NK-92 (cell line): ENCODE data around the gene UCK2.
"Not testable (repeated sequence)": the region's sequence is repeated elsewhere in the genome, so short reads cannot be mapped to it uniquely, and the experiment has no call there.

Experiments used
- DNase-seq: peaks from one replicate; lab custom pipeline; 2025; ENCODE audit not compliant: unreplicated experiment; lab: John Stamatoyannopoulos, UW

Gene UCK2

GRCh38 chr1:165827268-165828102 lies at the start of gene UCK2:
UCK2 (plus strand) TSS chr1:165827614; CDS start chr1:165827834, 220 bp downstream.
- DNase-seq, result no peak

- DNase-seq, result not testable (repeated sequence)
Observed at GRCh38 chr1:165778197-165778596, 49.2 kb upstream of the UCK2 start.

DNA sequence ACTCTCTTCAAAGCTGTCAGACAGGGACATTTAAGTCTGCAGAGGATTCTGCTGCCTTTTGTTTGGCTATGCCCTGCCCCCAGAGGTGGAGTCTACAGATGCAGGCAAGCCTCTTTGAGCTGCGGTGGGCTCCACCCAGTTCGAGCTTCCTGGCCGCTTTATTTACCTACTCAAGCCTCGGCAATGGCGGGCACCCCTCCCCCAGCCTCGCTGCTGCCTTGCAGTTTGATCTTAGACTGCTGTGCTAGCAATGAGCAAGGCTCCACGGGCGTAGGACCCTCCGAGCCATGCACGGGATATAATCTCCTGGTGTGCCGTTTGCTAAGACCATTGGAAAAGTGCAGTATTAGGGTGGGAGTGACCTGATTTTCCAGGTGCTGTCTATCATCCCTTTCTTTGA lies 43.9 kb upstream of the UCK2 start:
- not testable (repeated sequence) for DNase-seq

GRCh38 chr1:165787741-165788140 lies 39.7 kb upstream of the UCK2 start:
- DNase-seq, result no peak

- no peak for DNase-seq
Observed at GRCh38 chr1:165793951-165794350, 33.5 kb upstream of the UCK2 start.

DNA sequence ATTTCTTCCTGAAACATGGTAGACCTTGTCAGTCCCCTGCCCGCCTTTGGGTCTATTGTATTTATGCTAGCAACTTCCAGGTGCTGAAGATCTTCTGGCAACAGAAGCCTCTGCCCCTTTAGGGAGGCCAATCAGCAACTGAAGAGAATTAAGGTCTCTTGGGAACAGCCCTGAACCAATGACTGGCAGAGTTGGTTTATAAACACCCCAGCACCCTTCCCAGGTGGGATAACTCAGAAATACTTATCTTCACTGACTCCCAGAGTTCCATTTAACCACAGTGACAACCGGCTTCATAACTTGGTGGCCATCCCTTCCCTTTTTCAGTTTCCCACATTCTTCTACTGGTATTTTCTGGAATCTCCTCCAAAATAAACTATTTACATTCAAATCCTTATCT lies 31.5 kb upstream of the UCK2 start:
- DNase-seq, result no peak

- DNase-seq, result no peak
Observed at GRCh38 chr1:165799387-165799786, 28.0 kb upstream of the UCK2 start.

- DNase-seq, result not testable (repeated sequence)
Observed at GRCh38 chr1:165804513-165804912, 22.9 kb upstream of the UCK2 start.

GRCh38 chr1:165807613-165808012 lies 19.8 kb upstream of the UCK2 start:
- DNase-seq, result no peak

GRCh38 chr1:165815725-165816124 lies 11.7 kb upstream of the UCK2 start:
- no peak for DNase-seq

DNA sequence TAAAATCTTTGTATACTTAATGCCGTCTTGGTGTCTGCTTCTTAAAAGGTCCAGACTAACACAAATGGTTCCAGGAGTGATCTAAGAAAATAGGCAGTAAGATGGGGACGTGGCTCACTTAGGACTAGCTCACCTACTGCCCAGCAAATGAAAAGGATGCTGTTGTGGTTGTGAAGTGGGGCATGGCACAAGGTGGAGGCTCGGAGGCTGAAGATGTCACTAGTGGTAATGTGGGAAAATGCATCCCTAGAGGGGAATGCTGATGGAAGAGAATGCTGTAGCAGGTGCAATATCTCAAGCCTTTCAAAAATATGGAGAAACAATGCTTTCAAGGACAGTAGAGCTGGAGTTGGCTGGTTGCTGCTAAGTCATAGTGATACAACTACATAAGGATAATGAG lies 11.3 kb upstream of the UCK2 start:
- DNase-seq, result no peak

DNA sequence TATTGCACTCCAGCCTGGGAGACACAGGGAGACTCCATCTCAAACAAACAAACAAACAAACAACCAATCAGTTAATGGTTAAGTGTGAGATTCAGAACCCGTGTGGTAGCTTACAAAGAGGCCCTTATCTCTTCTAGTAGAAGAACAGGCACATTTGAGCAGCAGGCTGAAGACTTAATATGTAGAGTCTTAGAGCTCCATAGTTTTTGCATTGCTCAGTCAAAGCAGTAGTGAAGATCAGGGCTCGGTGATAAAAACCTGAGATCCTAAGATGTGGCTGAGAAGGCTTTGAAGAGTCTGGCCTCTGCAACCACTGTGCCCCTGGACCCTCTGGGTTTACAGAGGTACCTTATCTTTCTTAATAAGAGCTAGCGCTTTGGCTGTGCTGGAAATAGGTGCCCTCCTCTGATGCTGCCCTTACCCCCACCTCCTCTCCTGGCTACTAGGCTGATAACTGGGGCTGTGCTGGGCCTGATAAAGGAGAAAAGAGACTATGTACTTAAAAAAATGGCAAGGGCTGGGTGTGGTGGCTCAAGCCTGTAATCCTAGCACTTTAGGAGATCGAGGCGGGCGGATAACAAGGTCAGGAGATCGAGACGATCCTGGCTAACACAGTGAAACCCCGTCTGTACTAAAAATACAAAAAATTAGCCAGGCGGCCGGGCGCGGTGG lies 10.5 kb upstream of the UCK2 start:
- DNase-seq, result no peak

GRCh38 chr1:165823552-165824268 lies 3.7 kb upstream of the UCK2 start:
- DNase-seq, result no peak

DNA sequence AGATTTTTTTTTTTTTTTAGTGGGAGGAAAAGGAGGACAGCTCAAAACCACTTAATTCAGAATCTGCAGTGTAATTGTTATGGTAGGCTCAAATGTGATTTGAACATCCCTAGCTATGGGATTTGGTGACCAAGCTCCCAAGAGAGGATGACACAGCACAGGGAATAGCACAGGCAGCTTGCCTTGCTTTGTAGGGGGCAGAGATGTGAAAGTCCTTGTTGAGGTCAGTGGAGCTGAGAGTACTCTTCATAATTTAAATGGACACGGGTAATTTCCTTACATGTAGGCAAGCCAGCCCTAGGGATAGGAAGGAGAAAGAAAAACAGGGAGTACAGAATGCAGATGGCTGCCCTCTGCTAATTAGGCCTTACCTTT lies 3.2 kb upstream of the UCK2 start:
- DNase-seq, result no peak

DNA sequence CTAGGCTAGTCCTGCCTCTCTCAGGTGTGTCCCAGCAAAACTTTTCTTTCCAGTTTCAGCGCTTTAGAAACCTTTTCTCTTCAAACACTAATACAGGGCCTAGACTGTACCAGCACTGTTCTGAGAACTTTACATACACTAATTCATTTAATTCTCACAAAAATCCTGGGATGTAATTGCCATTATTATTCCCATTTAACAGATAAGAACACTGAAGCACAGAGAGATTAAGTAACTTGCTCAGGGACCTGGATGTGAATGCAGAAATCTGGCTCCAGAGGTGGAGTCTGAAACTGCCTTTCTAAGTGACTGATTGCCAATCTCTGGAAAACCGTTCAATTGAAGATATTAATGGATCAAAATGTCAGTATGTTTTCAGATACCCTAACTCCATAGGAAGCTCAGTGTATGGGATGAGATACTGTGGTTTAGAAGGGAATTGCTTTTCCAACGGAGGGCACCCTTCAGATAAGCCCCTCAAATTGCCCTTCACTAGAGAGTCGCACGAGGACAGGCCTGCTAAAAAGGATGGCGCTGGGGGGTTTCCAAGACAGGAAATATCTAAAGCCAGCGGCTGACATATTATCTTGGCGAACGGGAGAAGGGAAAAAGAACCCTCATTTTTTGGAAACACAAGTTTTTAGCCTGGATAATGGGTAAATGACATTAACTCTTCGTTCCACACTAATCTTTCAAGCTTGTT lies 698 bp upstream of the UCK2 start:
- no peak for DNase-seq

GRCh38 chr1:165828103-165828668 lies 772 bp downstream of the UCK2 start:
- no peak for DNase-seq

DNA sequence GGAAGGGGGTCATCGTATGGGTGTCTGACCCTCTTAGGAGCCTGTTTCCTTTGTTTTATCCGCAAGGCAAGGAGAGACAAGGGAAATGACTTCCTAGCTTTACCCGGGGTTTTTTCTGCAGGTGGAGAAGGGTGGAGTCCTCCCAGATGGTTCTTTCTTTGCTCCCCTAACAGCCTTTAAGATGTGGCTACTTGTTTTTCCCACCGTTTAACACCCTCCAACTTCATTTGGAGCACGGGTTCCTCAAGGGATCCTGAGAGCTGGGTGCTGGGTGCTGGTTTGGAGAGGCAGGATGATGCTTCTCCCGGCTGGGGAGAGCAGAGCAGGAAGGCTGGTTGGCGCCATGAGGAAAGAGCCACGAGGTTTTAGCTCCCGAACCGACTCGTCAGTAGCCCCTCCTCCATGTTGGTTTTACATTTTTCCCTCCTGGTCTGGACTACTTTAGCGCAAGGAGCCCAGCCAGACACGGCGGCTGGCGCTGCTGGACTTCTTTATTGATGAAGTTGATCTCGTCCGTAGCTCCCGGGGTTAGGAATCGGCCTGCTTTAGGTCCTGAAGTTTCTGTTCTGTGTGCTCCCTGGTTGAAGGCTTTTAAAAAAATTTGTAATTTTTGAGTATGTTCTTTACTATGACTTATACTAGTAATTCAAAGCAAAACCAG lies 1.4 kb downstream of the UCK2 start:
- DNase-seq, result no peak

DNA sequence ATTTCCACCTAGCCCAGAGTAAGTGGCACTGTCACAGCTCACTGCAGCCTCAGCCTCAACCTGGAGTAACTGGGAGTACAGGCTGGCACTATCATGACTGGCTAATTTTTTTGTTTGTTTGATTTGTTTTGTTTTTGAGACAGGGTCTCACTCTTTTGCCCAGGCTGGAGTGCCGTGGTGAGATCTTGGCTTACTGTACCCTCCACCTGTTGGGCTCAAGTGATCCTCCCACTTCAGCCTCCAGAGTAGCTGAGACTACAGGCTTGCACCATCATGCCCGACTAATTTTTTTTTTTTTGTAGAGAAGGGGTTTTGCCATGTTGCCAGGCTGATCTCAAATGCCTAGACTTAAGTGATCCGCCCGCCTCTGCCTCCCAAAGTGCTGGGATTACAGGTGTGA lies 2.5 kb downstream of the UCK2 start:
- DNase-seq, result no peak

GRCh38 chr1:165831146-165831545 lies 3.7 kb downstream of the UCK2 start:
- DNase-seq, result no peak

DNA sequence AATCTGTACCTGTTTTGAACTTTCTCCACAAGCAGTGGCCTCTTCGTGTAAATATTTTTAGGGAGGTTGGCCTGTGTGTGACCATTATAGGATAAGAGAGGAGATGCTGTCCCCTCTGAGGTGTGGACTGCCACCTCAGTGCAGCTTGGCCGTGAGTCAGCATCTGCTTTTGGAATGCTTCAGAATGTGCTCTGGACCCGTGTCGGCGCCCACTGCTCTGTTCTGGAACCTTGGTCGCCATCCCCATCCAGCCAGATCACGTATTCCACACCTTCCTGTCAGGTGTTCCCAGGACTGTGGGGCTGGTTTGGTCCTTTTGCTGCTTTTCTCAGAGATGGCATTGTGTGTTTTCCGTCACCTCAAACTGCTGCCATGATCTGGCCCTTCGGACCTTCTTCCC lies 5.5 kb downstream of the UCK2 start:
- DNase-seq, result no peak
